ENCODE results near the gene RASSF4. TPM values are rescaled to one million over a fixed set of nuclear protein-coding genes. Genes with fewer than 3 reads are reported as not detected.

The RASSF4 gene
- total RNA-seq, 1 donor from 2014 or later, result 83.0 TPM

DNA sequence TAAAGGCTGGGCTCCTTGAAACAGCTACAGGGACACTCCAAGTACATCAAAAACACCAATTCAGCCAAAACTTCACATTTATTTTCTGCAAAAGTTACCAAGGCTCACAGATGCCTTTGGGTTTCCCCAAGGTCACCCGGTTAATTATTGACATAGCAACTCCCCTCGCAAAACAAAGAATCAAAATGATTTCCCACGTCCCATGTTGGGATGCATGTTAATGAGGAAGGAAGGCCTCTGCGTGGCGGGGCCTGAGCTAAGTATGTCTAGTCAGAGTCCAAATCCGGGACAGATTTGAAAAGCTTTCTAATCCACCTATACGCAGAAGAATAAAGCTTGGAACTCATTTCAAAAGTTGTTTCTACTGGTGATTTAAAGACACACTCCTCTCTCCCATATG lies 49.0 kb upstream of the RASSF4 start:
- no peak overlapping the region for H3K9ac ChIP-seq (ENCODE audit: low read length)
- no peak overlapping the region for H3K4me3 ChIP-seq (ENCODE audit: insufficient read depth, low read depth, low read length)
- DNase-seq (ENCODE audit: low read depth) (no peak), FAIRE-seq (no peak)
- no peak overlapping the region for H2AFZ ChIP-seq (ENCODE audit: low read depth, low read length)
- no peak overlapping the region for H3K27ac Mint-ChIP-seq (ENCODE audit: unreplicated experiment)
- H3K27me3 Mint-ChIP-seq (ENCODE audit: low read depth, unreplicated experiment), result peaks cover 24% of the 10 kb centered on the region
- no peak overlapping the region for H3K4me3 Mint-ChIP-seq (ENCODE audit: unreplicated experiment)
- peaks cover 5% of the 10 kb centered on the region for H3K27me3 ChIP-seq (ENCODE audit: insufficient read depth, low read length)
- H3K36me3 Mint-ChIP-seq (ENCODE audit: low read depth, unreplicated experiment), result no peaks in the 10 kb centered on the region
- H3K4me1 ChIP-seq (ENCODE audit: insufficient read depth, low read length), result no peaks in the 10 kb centered on the region
- H4K20me1 ChIP-seq (ENCODE audit: insufficient read depth, low read length), result no peaks in the 10 kb centered on the region
- no peaks in the 10 kb centered on the region for H3K79me2 ChIP-seq (ENCODE audit: insufficient read depth, low read length)
- H3K36me3 ChIP-seq (ENCODE audit: insufficient read depth, low read length), result no peaks in the 10 kb centered on the region
- H3K9me3 ChIP-seq (ENCODE audit: insufficient read depth, low read depth, low read length), result no peaks in the 10 kb centered on the region
- H3K9me3 Mint-ChIP-seq (ENCODE audit: unreplicated experiment), result no peaks in the 10 kb centered on the region
- H3K4me2 ChIP-seq (ENCODE audit: low read length), result no peak overlapping the region
- peaks cover 8% of the 10 kb centered on the region for H3K4me1 Mint-ChIP-seq (ENCODE audit: low read depth, unreplicated experiment)
- TF ChIP-seq, protein P1, sequence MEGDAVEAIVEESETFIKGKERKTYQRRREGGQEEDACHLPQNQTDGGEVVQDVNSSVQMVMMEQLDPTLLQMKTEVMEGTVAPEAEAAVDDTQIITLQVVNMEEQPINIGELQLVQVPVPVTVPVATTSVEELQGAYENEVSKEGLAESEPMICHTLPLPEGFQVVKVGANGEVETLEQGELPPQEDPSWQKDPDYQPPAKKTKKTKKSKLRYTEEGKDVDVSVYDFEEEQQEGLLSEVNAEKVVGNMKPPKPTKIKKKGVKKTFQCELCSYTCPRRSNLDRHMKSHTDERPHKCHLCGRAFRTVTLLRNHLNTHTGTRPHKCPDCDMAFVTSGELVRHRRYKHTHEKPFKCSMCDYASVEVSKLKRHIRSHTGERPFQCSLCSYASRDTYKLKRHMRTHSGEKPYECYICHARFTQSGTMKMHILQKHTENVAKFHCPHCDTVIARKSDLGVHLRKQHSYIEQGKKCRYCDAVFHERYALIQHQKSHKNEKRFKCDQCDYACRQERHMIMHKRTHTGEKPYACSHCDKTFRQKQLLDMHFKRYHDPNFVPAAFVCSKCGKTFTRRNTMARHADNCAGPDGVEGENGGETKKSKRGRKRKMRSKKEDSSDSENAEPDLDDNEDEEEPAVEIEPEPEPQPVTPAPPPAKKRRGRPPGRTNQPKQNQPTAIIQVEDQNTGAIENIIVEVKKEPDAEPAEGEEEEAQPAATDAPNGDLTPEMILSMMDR (IDR thresholded peaks at IDR 0.05; ENCODE audit: insufficient read depth, low read depth, low read length), result no peak
- TF ChIP-seq EZH2 (IDR thresholded peaks at IDR 0.05; ENCODE audit: insufficient read depth, low read length), result no peak
- H3K27ac ChIP-seq (ENCODE audit: low read depth, low read length), result no peak overlapping the region

DNA sequence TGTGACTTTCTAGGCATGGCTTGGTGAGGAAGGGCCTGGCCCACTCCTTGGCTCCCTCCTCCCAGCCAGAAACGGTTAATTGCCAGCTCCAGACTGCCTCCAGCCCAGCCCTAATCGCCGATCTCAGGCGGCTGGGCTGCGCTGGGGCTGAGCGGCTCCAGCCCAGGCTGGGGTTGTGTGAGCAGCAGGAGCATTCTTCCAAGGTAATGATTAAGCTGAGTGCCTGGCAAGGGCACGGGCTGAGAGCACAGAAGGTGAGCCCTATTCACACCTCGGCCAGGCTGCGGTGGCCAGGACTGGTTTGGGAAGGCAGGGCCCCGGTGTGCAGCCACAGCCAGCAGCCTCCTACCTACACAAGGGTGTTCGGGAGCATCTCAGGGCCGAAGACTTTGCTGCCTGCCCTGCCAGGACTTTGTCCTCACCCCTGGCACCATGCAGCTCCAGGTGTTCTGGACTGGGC lies 48.5 kb upstream of the RASSF4 start, which contains the start of gene TMEM72:
TSS of gene TMEM72 (plus strand) at position 257 of the 460 bp plus-strand sequence. CDS start at position 433, 176 bp downstream.
- H3K27me3 ChIP-seq (ENCODE audit: insufficient read depth, low read length), result peaks cover 5% of the 10 kb centered on the region
- H2AFZ ChIP-seq (ENCODE audit: low read depth, low read length), result no peak within 1 kb of the TSS
- peaks cover 27% of the 10 kb centered on the region for H3K27me3 Mint-ChIP-seq (ENCODE audit: low read depth, unreplicated experiment)
- H3K4me2 ChIP-seq (ENCODE audit: low read length), result no peak within 1 kb of the TSS
- no peak within 1 kb of the TSS for H3K27ac ChIP-seq (ENCODE audit: low read depth, low read length)
- no peak within 1 kb of the TSS for H3K27ac Mint-ChIP-seq (ENCODE audit: unreplicated experiment)
- H3K4me3 ChIP-seq (ENCODE audit: insufficient read depth, low read depth, low read length), result no peak within 1 kb of the TSS
- DNase-seq (ENCODE audit: low read depth) (no peak), FAIRE-seq (no peak)
- no peaks in the 10 kb centered on the region for H4K20me1 ChIP-seq (ENCODE audit: insufficient read depth, low read length)
- H3K9me3 Mint-ChIP-seq (ENCODE audit: unreplicated experiment), result no peaks in the 10 kb centered on the region
- H3K36me3 ChIP-seq (ENCODE audit: insufficient read depth, low read length), result no peaks in the 10 kb centered on the region
- H3K36me3 Mint-ChIP-seq (ENCODE audit: low read depth, unreplicated experiment), result no peaks in the 10 kb centered on the region
- no peaks in the 10 kb centered on the region for H3K79me2 ChIP-seq (ENCODE audit: insufficient read depth, low read length)
- no peak for TF ChIP-seq EZH2 (IDR thresholded peaks at IDR 0.05; ENCODE audit: insufficient read depth, low read length)
- TF ChIP-seq, protein P1 (IDR thresholded peaks at IDR 0.05; ENCODE audit: insufficient read depth, low read depth, low read length), result no peak
- H3K4me1 Mint-ChIP-seq (ENCODE audit: low read depth, unreplicated experiment), result peaks cover 8% of the 10 kb centered on the region
- H3K9ac ChIP-seq (ENCODE audit: low read length), result no peak within 1 kb of the TSS
- no peak within 1 kb of the TSS for H3K4me3 Mint-ChIP-seq (ENCODE audit: unreplicated experiment)
- no peaks in the 10 kb centered on the region for H3K9me3 ChIP-seq (ENCODE audit: insufficient read depth, low read depth, low read length)
- no peaks in the 10 kb centered on the region for H3K4me1 ChIP-seq (ENCODE audit: insufficient read depth, low read length)

DNA sequence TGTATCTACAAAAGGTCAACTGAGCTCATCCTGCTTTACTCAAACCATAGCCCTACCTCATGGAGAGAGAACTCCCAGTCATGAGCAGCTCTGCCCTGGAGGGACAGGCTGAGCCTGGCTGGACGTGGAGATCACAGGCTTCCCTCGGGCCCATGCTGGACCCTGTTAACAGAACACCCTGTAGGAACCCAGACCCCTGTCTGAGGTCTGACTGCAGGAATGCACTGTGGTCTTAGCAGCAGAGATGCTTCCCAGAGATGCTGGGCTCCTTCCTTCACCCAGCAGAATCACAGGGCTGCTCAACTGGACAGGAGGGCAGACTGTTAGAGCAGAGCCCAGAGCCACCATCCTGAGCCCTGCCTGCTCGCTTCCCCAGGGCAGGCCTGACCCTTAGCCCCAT lies 47.7 kb upstream of the RASSF4 start:
- H3K4me3 ChIP-seq (ENCODE audit: insufficient read depth, low read depth, low read length), result no peak overlapping the region
- TF ChIP-seq, protein P1 (IDR thresholded peaks at IDR 0.05; ENCODE audit: insufficient read depth, low read depth, low read length), result no peak
- no peak for TF ChIP-seq EZH2 (IDR thresholded peaks at IDR 0.05; ENCODE audit: insufficient read depth, low read length)
- FAIRE-seq, result no peak
- H2AFZ ChIP-seq (ENCODE audit: low read depth, low read length), result no peak overlapping the region
- no peaks in the 10 kb centered on the region for H3K4me1 ChIP-seq (ENCODE audit: insufficient read depth, low read length)
- H3K27ac ChIP-seq (ENCODE audit: low read depth, low read length), result no peak overlapping the region
- H3K9me3 Mint-ChIP-seq (ENCODE audit: unreplicated experiment), result peaks cover under 1% of the 10 kb centered on the region
- DNase-seq (ENCODE audit: low read depth), result no peak
- no peaks in the 10 kb centered on the region for H3K9me3 ChIP-seq (ENCODE audit: insufficient read depth, low read depth, low read length)
- no peaks in the 10 kb centered on the region for H3K36me3 Mint-ChIP-seq (ENCODE audit: low read depth, unreplicated experiment)
- H3K4me2 ChIP-seq (ENCODE audit: low read length), result no peak overlapping the region
- peaks cover 5% of the 10 kb centered on the region for H3K27me3 ChIP-seq (ENCODE audit: insufficient read depth, low read length)
- H3K27me3 Mint-ChIP-seq (ENCODE audit: low read depth, unreplicated experiment), result peaks cover 29% of the 10 kb centered on the region
- no peak overlapping the region for H3K27ac Mint-ChIP-seq (ENCODE audit: unreplicated experiment)
- no peaks in the 10 kb centered on the region for H3K79me2 ChIP-seq (ENCODE audit: insufficient read depth, low read length)
- H3K9ac ChIP-seq (ENCODE audit: low read length), result no peak overlapping the region
- no peaks in the 10 kb centered on the region for H4K20me1 ChIP-seq (ENCODE audit: insufficient read depth, low read length)
- H3K36me3 ChIP-seq (ENCODE audit: insufficient read depth, low read length), result no peaks in the 10 kb centered on the region
- H3K4me3 Mint-ChIP-seq (ENCODE audit: unreplicated experiment), result no peak overlapping the region
- peaks cover 8% of the 10 kb centered on the region for H3K4me1 Mint-ChIP-seq (ENCODE audit: low read depth, unreplicated experiment)

Data from astrocyte (in vitro differentiated cells and primary cell).